H1 (cell line): ENCODE data around the gene PSME1. TPM values are rescaled to one million over a fixed set of nuclear protein-coding genes. Genes with fewer than 3 reads are reported as not detected.

Experiments used
- EGR1 ChIP-seq: IDR thresholded peaks from 2 replicates; pipeline ENCODE4 v1.6.1; 2011; ENCODE audit warnings: low read depth, low read length, borderline replicate concordance
- JUND ChIP-seq: IDR thresholded peaks from 2 replicates; pipeline ENCODE4 v1.6.1; 2011; ENCODE audit warnings: mild to moderate bottlenecking, improper control_type of control experiment, low read length
- KDM1A ChIP-seq: fragments of 200-600, 300-600 bp; sonication (generic); IDR thresholded peaks from 2 replicates; pipeline ENCODE4 v1.7.1; 2016; ENCODE audit warnings: mild to moderate bottlenecking, low read length, borderline replicate concordance
- KDM4A ChIP-seq: IDR thresholded peaks from one replicate; pipeline ENCODE4 v1.7.1; 2012; ENCODE audit warnings: low read depth, mild to moderate bottlenecking, moderate library complexity, low read length, inconsistent platforms; ENCODE audit not compliant: severe bottlenecking
- MAFK ChIP-seq: IDR thresholded peaks from 2 replicates; pipeline ENCODE4 v1.6.1; 2012; ENCODE audit warnings: low read depth, mild to moderate bottlenecking, improper control_type of control experiment, low read length
- POU5F1 ChIP-seq: IDR thresholded peaks from 2 replicates; pipeline ENCODE4 v1.6.1; 2011; ENCODE audit warnings: low read depth, mild to moderate bottlenecking, low read length, moderate library complexity
- RFX5 ChIP-seq: IDR thresholded peaks from 2 replicates; pipeline ENCODE4 v1.6.1; 2011; ENCODE audit warnings: low read depth, low read length, improper control_type of control experiment, borderline replicate concordance
- polyA plus RNA-seq, 7 experiments: library from polyadenylated mRNA; depleted of rRNA in 3 of 7; stranded (reverse) in 5 of 7; unstranded in 2 of 7; fragments of >200 nt in 5 of 7; fragments of 200-250 nt in 2 of 7; gene quantifications; 1 replicate in 5 of 7; 2 replicates in 1 of 7; 4 replicates in 1 of 7; pipeline versions ENCODE4 v1.2.1 to v1.2.3, GENCODE V29; 2011 to 2013; ENCODE audit warnings: missing spikeins in 2 of 7, mixed read lengths in 2 of 7
- total RNA-seq: library from RNA; stranded (reverse); fragmentation: NEBNext Ultra II Directional; extraction: Animal tissue kit (Norgen Biotek cat#: 25700); gene quantifications from 2 replicates; pipeline ENCODE4 v1.2.1, GENCODE V29; 2021
- TF ChIP-seq, protein P1 (sequence below): IDR thresholded peaks from 2 replicates; pipeline ENCODE4 v1.6.1; 2012; ENCODE audit warnings: inconsistent platforms
- TF ChIP-seq, protein P2 (sequence below): fragments of 300-600 bp; sonication (generic); IDR thresholded peaks from 2 replicates; pipeline ENCODE4 v1.7.1; 2012; ENCODE audit warnings: low read length, moderate library complexity, mild to moderate bottlenecking, inconsistent platforms; ENCODE audit not compliant: insufficient replicate concordance

The PSME1 gene
- total and polyA plus RNA-seq, 2 of the 8 experiments (the other 6 are each of a cell fraction or from before 2014, with no cell fraction given): 74.9 to 85.9 TPM

DNA sequence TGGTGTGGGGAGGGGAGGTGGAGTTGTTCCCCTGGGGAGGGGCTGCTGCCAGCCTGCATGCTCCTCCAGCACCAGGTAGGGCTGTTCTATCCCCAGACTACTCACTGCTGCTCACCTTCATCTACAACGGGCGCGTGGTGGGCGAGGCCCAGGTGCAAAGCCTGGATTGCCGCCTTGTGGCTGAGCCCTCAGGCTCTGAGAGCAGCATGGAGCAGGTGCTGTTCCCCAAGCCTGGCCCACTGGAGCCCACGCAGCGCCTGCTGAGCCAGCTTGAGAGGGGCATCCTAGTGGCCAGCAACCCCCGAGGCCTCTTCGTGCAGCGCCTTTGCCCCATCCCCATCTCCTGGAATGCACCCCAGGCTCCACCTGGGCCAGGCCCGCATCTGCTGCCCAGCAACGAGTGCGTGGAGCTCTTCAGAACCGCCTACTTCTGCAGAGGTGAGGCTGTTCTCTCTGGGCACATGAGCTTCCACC, 28.6 kb downstream of the PSME1 start (continued):
- TF ChIP-seq RFX5 (no peak), EGR1 (no peak), JUND (no peak), KDM1A (no peak), POU5F1 (no peak), MAFK (no peak), KDM4A (no peak)
- TF ChIP-seq, protein P1, sequence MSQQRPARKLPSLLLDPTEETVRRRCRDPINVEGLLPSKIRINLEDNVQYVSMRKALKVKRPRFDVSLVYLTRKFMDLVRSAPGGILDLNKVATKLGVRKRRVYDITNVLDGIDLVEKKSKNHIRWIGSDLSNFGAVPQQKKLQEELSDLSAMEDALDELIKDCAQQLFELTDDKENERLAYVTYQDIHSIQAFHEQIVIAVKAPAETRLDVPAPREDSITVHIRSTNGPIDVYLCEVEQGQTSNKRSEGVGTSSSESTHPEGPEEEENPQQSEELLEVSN: no peak
- TF ChIP-seq, protein P2, sequence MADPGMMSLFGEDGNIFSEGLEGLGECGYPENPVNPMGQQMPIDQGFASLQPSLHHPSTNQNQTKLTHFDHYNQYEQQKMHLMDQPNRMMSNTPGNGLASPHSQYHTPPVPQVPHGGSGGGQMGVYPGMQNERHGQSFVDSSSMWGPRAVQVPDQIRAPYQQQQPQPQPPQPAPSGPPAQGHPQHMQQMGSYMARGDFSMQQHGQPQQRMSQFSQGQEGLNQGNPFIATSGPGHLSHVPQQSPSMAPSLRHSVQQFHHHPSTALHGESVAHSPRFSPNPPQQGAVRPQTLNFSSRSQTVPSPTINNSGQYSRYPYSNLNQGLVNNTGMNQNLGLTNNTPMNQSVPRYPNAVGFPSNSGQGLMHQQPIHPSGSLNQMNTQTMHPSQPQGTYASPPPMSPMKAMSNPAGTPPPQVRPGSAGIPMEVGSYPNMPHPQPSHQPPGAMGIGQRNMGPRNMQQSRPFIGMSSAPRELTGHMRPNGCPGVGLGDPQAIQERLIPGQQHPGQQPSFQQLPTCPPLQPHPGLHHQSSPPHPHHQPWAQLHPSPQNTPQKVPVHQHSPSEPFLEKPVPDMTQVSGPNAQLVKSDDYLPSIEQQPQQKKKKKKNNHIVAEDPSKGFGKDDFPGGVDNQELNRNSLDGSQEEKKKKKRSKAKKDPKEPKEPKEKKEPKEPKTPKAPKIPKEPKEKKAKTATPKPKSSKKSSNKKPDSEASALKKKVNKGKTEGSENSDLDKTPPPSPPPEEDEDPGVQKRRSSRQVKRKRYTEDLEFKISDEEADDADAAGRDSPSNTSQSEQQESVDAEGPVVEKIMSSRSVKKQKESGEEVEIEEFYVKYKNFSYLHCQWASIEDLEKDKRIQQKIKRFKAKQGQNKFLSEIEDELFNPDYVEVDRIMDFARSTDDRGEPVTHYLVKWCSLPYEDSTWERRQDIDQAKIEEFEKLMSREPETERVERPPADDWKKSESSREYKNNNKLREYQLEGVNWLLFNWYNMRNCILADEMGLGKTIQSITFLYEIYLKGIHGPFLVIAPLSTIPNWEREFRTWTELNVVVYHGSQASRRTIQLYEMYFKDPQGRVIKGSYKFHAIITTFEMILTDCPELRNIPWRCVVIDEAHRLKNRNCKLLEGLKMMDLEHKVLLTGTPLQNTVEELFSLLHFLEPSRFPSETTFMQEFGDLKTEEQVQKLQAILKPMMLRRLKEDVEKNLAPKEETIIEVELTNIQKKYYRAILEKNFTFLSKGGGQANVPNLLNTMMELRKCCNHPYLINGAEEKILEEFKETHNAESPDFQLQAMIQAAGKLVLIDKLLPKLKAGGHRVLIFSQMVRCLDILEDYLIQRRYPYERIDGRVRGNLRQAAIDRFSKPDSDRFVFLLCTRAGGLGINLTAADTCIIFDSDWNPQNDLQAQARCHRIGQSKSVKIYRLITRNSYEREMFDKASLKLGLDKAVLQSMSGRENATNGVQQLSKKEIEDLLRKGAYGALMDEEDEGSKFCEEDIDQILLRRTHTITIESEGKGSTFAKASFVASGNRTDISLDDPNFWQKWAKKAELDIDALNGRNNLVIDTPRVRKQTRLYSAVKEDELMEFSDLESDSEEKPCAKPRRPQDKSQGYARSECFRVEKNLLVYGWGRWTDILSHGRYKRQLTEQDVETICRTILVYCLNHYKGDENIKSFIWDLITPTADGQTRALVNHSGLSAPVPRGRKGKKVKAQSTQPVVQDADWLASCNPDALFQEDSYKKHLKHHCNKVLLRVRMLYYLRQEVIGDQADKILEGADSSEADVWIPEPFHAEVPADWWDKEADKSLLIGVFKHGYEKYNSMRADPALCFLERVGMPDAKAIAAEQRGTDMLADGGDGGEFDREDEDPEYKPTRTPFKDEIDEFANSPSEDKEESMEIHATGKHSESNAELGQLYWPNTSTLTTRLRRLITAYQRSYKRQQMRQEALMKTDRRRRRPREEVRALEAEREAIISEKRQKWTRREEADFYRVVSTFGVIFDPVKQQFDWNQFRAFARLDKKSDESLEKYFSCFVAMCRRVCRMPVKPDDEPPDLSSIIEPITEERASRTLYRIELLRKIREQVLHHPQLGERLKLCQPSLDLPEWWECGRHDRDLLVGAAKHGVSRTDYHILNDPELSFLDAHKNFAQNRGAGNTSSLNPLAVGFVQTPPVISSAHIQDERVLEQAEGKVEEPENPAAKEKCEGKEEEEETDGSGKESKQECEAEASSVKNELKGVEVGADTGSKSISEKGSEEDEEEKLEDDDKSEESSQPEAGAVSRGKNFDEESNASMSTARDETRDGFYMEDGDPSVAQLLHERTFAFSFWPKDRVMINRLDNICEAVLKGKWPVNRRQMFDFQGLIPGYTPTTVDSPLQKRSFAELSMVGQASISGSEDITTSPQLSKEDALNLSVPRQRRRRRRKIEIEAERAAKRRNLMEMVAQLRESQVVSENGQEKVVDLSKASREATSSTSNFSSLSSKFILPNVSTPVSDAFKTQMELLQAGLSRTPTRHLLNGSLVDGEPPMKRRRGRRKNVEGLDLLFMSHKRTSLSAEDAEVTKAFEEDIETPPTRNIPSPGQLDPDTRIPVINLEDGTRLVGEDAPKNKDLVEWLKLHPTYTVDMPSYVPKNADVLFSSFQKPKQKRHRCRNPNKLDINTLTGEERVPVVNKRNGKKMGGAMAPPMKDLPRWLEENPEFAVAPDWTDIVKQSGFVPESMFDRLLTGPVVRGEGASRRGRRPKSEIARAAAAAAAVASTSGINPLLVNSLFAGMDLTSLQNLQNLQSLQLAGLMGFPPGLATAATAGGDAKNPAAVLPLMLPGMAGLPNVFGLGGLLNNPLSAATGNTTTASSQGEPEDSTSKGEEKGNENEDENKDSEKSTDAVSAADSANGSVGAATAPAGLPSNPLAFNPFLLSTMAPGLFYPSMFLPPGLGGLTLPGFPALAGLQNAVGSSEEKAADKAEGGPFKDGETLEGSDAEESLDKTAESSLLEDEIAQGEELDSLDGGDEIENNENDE: no peak
